Measurements from ENCODE around the gene XYLT2.

DNA sequence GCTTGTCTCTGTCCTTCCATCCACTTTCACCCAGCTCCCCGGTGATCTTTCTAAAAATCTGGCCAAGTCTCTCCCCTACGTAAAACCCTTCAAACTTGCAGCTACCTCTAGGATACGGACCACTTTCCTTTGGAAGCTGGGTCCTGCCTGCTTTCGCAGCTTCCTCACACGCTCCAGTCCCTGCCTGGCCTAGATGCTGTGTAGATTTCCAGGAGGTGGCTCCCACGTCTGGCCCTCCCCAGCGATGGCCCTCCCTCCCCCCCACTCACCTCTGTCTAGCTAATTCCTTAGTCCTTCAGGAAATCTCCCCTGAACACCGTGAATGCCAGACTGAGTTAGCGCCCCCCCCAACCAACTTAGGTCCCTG, 52.0 kb downstream of the XYLT2 start:
- TF ChIP-seq EP300 (IDR thresholded peaks at IDR 0.05), result no peak
- TF ChIP-seq, protein P1, sequence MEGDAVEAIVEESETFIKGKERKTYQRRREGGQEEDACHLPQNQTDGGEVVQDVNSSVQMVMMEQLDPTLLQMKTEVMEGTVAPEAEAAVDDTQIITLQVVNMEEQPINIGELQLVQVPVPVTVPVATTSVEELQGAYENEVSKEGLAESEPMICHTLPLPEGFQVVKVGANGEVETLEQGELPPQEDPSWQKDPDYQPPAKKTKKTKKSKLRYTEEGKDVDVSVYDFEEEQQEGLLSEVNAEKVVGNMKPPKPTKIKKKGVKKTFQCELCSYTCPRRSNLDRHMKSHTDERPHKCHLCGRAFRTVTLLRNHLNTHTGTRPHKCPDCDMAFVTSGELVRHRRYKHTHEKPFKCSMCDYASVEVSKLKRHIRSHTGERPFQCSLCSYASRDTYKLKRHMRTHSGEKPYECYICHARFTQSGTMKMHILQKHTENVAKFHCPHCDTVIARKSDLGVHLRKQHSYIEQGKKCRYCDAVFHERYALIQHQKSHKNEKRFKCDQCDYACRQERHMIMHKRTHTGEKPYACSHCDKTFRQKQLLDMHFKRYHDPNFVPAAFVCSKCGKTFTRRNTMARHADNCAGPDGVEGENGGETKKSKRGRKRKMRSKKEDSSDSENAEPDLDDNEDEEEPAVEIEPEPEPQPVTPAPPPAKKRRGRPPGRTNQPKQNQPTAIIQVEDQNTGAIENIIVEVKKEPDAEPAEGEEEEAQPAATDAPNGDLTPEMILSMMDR (IDR thresholded peaks at IDR 0.05), result no peak

Measured in tibial nerve (tissue), 4 donors.